HepG2 (cell line): ENCODE results near the gene DPP7. TPM values are rescaled to one million over a fixed set of nuclear protein-coding genes. Genes with fewer than 3 reads are reported as not detected.
A peak's percentile ranks its signal among the peaks of the same experiment; 100 is the strongest.

Experiments
- ARID2 ChIP-seq: sonication (generic); formaldehyde crosslinking; IDR thresholded peaks from 2 replicates; pipeline ENCODE4 v1.8.1; 2022; ENCODE audit warnings: mild to moderate bottlenecking, missing genetic modification reagents, borderline replicate concordance
- BCL6 ChIP-seq: IDR thresholded peaks from 2 replicates; pipeline ENCODE4 v1.6.1; 2016; ENCODE audit warnings: missing genetic modification reagents, missing compliant biosample characterization
- CC2D1A ChIP-seq: sonication (generic); formaldehyde crosslinking; IDR thresholded peaks from 2 replicates; pipeline ENCODE4 v1.8.1; 2023; ENCODE audit warnings: mild to moderate bottlenecking, missing genetic modification reagents
- ETV6 ChIP-seq: sonication (generic); formaldehyde crosslinking; conservative IDR thresholded peaks from 2 replicates; pipeline ENCODE4 v1.4.0; 2020; ENCODE audit warnings: missing genetic modification reagents
- HNRNPL ChIP-seq: fragments of 200-400 bp; formaldehyde crosslinking; IDR thresholded peaks from 2 replicates; pipeline ENCODE4 v1.6.1; 2017; ENCODE audit warnings: mild to moderate bottlenecking, low read depth, low read length
- MAF1 ChIP-seq: sonication (generic); formaldehyde crosslinking; IDR thresholded peaks from 2 replicates; pipeline ENCODE4 v1.5.0; 2020; ENCODE audit warnings: missing genetic modification reagents, borderline replicate concordance
- MXD4 ChIP-seq: IDR thresholded peaks from 2 replicates; pipeline ENCODE4 v1.6.1; 2016; ENCODE audit warnings: mild to moderate bottlenecking, missing biosample characterization, missing genetic modification reagents
- SIX4 ChIP-seq: sonication (generic); formaldehyde crosslinking; IDR thresholded peaks from 2 replicates; pipeline ENCODE4 v1.4.0; 2020; ENCODE audit warnings: missing genetic modification reagents
- ZNF234 ChIP-seq: sonication (generic); formaldehyde crosslinking; conservative IDR thresholded peaks from 2 replicates; pipeline ENCODE4 v1.5.1; 2020; ENCODE audit warnings: mild to moderate bottlenecking, missing genetic modification reagents
- ZNF557 ChIP-seq: sonication (generic); formaldehyde crosslinking; IDR thresholded peaks from 2 replicates; pipeline ENCODE4 v1.4.0; 2020; ENCODE audit warnings: missing genetic modification reagents
- ZNF558 ChIP-seq: sonication (generic); formaldehyde crosslinking; IDR thresholded peaks from 2 replicates; pipeline ENCODE4 v1.9.0; 2022; ENCODE audit warnings: mild to moderate bottlenecking, missing genetic modification reagents, borderline replicate concordance
- ZNF674 ChIP-seq: sonication (generic); formaldehyde crosslinking; IDR thresholded peaks from 2 replicates; pipeline ENCODE4 v1.5.0; 2020; ENCODE audit warnings: low read depth, mild to moderate bottlenecking, missing genetic modification reagents
- ZNF678 ChIP-seq: sonication (generic); formaldehyde crosslinking; IDR thresholded peaks from 2 replicates; pipeline ENCODE4 v1.4.0; 2020; ENCODE audit warnings: mild to moderate bottlenecking, missing genetic modification reagents
- ZNF891 ChIP-seq: sonication (generic); formaldehyde crosslinking; IDR thresholded peaks from 2 replicates; pipeline ENCODE4 v1.5.0; 2020; ENCODE audit warnings: mild to moderate bottlenecking, missing genetic modification reagents
- polyA plus RNA-seq, 8 experiments: library from polyadenylated mRNA; depleted of rRNA in 3 of 8; stranded (reverse) in 7 of 8; unstranded in 1 of 8; fragments of >200 nt; fragmentation: Illumina TruSeq in 4 of 8; extraction: Trizol in 4 of 8; gene quantifications; 2 replicates each; pipeline versions ENCODE4 v1.2.1 to v1.2.3, GENCODE V29; 2011 to 2016; ENCODE audit warnings: low read depth in 4 of 8, missing spikeins in 1 of 8, mixed read lengths in 1 of 8; ENCODE audit not compliant: insufficient read depth in 1 of 8
- total RNA-seq, 5 experiments: library from RNA; depleted of rRNA; stranded (reverse); fragments of >200 nt; fragmentation: Illumina TruSeq; extraction: Trizol; gene quantifications; 2 replicates each; pipeline ENCODE4 v1.2.3, GENCODE V29; 2016; ENCODE audit warnings: low read depth in 1 of 5
- TF ChIP-seq, protein P1 (sequence below): sonication (generic); formaldehyde crosslinking; IDR thresholded peaks from 2 replicates; pipeline ENCODE4 v1.5.0; 2020; ENCODE audit warnings: mild to moderate bottlenecking, missing genetic modification reagents, borderline replicate concordance
- TF ChIP-seq, protein P2 (sequence below): sonication (generic); formaldehyde crosslinking; IDR thresholded peaks from 2 replicates; pipeline ENCODE4 v1.4.0; 2020; ENCODE audit warnings: missing genetic modification reagents, mild to moderate bottlenecking, borderline replicate concordance
- TF ChIP-seq, protein P3 (sequence below): sonication (generic); formaldehyde crosslinking; IDR thresholded peaks from 2 replicates; pipeline ENCODE4 v1.5.0; 2020; ENCODE audit warnings: missing genetic modification reagents

DPP7 gene
- total and polyA plus RNA-seq, 2 of the 13 experiments (the other 11 are each of a cell fraction or from before 2014, with no cell fraction given): 1.2 to 4.5 TPM

- TF ChIP-seq, protein P1, sequence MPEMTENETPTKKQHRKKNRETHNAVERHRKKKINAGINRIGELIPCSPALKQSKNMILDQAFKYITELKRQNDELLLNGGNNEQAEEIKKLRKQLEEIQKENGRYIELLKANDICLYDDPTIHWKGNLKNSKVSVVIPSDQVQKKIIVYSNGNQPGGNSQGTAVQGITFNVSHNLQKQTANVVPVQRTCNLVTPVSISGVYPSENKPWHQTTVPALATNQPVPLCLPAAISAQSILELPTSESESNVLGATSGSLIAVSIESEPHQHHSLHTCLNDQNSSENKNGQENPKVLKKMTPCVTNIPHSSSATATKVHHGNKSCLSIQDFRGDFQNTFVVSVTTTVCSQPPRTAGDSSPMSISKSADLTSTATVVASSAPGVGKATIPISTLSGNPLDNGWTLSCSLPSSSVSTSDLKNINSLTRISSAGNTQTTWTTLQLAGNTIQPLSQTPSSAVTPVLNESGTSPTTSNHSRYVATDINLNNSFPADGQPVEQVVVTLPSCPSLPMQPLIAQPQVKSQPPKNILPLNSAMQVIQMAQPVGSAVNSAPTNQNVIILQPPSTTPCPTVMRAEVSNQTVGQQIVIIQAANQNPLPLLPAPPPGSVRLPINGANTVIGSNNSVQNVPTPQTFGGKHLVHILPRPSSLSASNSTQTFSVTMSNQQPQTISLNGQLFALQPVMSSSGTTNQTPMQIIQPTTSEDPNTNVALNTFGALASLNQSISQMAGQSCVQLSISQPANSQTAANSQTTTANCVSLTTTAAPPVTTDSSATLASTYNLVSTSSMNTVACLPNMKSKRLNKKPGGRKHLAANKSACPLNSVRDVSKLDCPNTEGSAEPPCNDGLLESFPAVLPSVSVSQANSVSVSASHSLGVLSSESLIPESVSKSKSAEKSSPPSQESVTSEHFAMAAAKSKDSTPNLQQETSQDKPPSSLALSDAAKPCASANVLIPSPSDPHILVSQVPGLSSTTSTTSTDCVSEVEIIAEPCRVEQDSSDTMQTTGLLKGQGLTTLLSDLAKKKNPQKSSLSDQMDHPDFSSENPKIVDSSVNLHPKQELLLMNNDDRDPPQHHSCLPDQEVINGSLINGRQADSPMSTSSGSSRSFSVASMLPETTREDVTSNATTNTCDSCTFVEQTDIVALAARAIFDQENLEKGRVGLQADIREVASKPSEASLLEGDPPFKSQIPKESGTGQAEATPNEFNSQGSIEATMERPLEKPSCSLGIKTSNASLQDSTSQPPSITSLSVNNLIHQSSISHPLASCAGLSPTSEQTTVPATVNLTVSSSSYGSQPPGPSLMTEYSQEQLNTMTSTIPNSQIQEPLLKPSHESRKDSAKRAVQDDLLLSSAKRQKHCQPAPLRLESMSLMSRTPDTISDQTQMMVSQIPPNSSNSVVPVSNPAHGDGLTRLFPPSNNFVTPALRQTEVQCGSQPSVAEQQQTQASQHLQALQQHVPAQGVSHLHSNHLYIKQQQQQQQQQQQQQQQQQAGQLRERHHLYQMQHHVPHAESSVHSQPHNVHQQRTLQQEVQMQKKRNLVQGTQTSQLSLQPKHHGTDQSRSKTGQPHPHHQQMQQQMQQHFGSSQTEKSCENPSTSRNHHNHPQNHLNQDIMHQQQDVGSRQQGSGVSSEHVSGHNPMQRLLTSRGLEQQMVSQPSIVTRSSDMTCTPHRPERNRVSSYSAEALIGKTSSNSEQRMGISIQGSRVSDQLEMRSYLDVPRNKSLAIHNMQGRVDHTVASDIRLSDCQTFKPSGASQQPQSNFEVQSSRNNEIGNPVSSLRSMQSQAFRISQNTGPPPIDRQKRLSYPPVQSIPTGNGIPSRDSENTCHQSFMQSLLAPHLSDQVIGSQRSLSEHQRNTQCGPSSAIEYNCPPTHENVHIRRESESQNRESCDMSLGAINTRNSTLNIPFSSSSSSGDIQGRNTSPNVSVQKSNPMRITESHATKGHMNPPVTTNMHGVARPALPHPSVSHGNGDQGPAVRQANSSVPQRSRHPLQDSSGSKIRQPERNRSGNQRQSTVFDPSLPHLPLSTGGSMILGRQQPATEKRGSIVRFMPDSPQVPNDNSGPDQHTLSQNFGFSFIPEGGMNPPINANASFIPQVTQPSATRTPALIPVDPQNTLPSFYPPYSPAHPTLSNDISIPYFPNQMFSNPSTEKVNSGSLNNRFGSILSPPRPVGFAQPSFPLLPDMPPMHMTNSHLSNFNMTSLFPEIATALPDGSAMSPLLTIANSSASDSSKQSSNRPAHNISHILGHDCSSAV (CRISPR knock-in tag): no peak; the same call in 1 of the 2 replicates
- no peak for TF ChIP-seq CC2D1A (CRISPR knock-in tag)
- TF ChIP-seq ETV6 (CRISPR knock-in tag): no peak; the same call in 1 of the 2 replicates
- TF ChIP-seq ZNF557 (CRISPR knock-in tag): no peak
- TF ChIP-seq, protein P2, sequence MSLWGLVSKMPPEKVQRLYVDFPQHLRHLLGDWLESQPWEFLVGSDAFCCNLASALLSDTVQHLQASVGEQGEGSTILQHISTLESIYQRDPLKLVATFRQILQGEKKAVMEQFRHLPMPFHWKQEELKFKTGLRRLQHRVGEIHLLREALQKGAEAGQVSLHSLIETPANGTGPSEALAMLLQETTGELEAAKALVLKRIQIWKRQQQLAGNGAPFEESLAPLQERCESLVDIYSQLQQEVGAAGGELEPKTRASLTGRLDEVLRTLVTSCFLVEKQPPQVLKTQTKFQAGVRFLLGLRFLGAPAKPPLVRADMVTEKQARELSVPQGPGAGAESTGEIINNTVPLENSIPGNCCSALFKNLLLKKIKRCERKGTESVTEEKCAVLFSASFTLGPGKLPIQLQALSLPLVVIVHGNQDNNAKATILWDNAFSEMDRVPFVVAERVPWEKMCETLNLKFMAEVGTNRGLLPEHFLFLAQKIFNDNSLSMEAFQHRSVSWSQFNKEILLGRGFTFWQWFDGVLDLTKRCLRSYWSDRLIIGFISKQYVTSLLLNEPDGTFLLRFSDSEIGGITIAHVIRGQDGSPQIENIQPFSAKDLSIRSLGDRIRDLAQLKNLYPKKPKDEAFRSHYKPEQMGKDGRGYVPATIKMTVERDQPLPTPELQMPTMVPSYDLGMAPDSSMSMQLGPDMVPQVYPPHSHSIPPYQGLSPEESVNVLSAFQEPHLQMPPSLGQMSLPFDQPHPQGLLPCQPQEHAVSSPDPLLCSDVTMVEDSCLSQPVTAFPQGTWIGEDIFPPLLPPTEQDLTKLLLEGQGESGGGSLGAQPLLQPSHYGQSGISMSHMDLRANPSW (CRISPR knock-in tag): peak; percentile 52; the same call in 1 of the 2 replicates
- TF ChIP-seq BCL6 (CRISPR knock-in tag): 0 out of 2 replicates have a peak, but pooled peaks have one; percentile 14
- TF ChIP-seq MXD4 (CRISPR knock-in tag): peak; percentile 99
- no peak for TF ChIP-seq HNRNPL
- 0 out of 2 replicates have a peak, but pooled peaks have one; percentile 74 for TF ChIP-seq ZNF891
- TF ChIP-seq ZNF558 (CRISPR knock-in tag): no peak
- TF ChIP-seq, protein P3, sequence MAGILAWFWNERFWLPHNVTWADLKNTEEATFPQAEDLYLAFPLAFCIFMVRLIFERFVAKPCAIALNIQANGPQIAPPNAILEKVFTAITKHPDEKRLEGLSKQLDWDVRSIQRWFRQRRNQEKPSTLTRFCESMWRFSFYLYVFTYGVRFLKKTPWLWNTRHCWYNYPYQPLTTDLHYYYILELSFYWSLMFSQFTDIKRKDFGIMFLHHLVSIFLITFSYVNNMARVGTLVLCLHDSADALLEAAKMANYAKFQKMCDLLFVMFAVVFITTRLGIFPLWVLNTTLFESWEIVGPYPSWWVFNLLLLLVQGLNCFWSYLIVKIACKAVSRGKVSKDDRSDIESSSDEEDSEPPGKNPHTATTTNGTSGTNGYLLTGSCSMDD: no peak
- peak; percentile 73; the same call in 1 of the 2 replicates for TF ChIP-seq MAF1 (CRISPR knock-in tag)
- TF ChIP-seq ZNF674 (CRISPR knock-in tag): peak; percentile 74; the same call in 1 of the 2 replicates
- no peak for TF ChIP-seq ZNF678 (CRISPR knock-in tag)
- no peak for TF ChIP-seq ZNF234 (CRISPR knock-in tag)
- TF ChIP-seq ARID2 (CRISPR knock-in tag): no peak
- no peak for TF ChIP-seq SIX4 (CRISPR knock-in tag)
Measured at GRCh38 chr9:137086531-137087408, 27.8 kb downstream of the DPP7 start, which contains the start of gene MAN1B1 (continued).
